ENCODE measurements around the gene CAT. TPM values are rescaled to one million over a fixed set of nuclear protein-coding genes. Genes with fewer than 3 reads are reported as not detected.

The CAT gene
- total RNA-seq, 1 experiment from 2014 or later: 65.9 TPM

- ChIA-PET CTCF (no interaction called here), POLR2A (no interaction called here)
- Histone ChIP-seq H3K4me3 (ENCODE audit: low read depth in 2 of 2, low read length in 2 of 2) (no peak overlapping the region), H3K27ac (ENCODE audit: low read length) (no peak overlapping the region), H3K27me3 (ENCODE audit: control insufficient read depth, insufficient read depth, low read length) (no peaks in the 10 kb centered on the region), H3K4me1 (ENCODE audit: control insufficient read depth, insufficient read depth, low read length) (no peaks in the 10 kb centered on the region), H3K36me3 (ENCODE audit: control insufficient read depth, insufficient read depth, low read length) (no peaks in the 10 kb centered on the region), H3K9me3 (ENCODE audit: control insufficient read depth, insufficient read depth, low read depth, low read length) (no peaks in the 10 kb centered on the region)
- TF ChIP-seq TCF7L2 (IDR thresholded peaks at IDR 0.05; ENCODE audit: low read depth, low read length): no peak
- DNase-seq (ENCODE audit: low read depth, low spot score): no peak
- intact Hi-C loops (cut with micrococcal nuclease; ENCODE audit: unreplicated experiment) (loop anchor here (5.0 to 10.0 kb wide), 2 partner anchors 345 to 397 kb away; no protein-coding TSS in a partner anchor), in situ Hi-C loops (cut with HindIII; ENCODE audit: low pct_unique_long_range_greater_than_20kb, low sequenced_read_pairs) (no loop called here)
- BruUV-seq (replicated peaks): no TSS peak
- ATAC-seq: no peak
Observed at GRCh38 chr11:34499719-34500500, 61.2 kb downstream of the CAT start.

DNA sequence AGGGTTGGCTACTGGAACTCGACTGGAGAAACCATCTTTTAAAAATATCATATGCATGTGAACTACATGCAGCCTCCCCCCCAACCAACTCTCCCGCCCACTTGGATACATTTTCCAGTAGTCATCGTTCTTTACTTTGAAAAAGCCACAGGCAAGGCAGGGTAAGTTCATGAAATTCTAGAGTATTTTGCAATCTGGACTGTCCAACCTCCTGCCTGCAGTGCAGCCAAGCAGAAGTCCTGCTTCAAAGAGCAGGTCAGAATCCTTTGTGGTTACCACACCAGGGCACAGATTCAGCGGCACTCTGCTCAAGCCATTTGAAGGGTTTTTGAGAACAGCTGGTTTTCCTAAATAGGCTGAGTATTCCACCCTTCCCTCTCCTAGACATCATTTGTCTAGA lies 62.8 kb downstream of the CAT start:
- no peaks in the 10 kb centered on the region for H3K36me3 ChIP-seq (ENCODE audit: control insufficient read depth, insufficient read depth, low read length)
- TF ChIP-seq, protein P1, sequence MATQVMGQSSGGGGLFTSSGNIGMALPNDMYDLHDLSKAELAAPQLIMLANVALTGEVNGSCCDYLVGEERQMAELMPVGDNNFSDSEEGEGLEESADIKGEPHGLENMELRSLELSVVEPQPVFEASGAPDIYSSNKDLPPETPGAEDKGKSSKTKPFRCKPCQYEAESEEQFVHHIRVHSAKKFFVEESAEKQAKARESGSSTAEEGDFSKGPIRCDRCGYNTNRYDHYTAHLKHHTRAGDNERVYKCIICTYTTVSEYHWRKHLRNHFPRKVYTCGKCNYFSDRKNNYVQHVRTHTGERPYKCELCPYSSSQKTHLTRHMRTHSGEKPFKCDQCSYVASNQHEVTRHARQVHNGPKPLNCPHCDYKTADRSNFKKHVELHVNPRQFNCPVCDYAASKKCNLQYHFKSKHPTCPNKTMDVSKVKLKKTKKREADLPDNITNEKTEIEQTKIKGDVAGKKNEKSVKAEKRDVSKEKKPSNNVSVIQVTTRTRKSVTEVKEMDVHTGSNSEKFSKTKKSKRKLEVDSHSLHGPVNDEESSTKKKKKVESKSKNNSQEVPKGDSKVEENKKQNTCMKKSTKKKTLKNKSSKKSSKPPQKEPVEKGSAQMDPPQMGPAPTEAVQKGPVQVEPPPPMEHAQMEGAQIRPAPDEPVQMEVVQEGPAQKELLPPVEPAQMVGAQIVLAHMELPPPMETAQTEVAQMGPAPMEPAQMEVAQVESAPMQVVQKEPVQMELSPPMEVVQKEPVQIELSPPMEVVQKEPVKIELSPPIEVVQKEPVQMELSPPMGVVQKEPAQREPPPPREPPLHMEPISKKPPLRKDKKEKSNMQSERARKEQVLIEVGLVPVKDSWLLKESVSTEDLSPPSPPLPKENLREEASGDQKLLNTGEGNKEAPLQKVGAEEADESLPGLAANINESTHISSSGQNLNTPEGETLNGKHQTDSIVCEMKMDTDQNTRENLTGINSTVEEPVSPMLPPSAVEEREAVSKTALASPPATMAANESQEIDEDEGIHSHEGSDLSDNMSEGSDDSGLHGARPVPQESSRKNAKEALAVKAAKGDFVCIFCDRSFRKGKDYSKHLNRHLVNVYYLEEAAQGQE (IDR thresholded peaks at IDR 0.05; ENCODE audit: insufficient read depth in 1 of 2, low read depth in 2 of 2, low read length in 1 of 2): no peak
- no peak for TF ChIP-seq SIN3A (IDR thresholded peaks at IDR 0.05; ENCODE audit: borderline replicate concordance, insufficient read depth, low read depth, low read length)
- no peak for TF ChIP-seq POLR2AphosphoS5 (IDR thresholded peaks at IDR 0.05; ENCODE audit: low read depth, low read length)
- TF ChIP-seq, protein P2, sequence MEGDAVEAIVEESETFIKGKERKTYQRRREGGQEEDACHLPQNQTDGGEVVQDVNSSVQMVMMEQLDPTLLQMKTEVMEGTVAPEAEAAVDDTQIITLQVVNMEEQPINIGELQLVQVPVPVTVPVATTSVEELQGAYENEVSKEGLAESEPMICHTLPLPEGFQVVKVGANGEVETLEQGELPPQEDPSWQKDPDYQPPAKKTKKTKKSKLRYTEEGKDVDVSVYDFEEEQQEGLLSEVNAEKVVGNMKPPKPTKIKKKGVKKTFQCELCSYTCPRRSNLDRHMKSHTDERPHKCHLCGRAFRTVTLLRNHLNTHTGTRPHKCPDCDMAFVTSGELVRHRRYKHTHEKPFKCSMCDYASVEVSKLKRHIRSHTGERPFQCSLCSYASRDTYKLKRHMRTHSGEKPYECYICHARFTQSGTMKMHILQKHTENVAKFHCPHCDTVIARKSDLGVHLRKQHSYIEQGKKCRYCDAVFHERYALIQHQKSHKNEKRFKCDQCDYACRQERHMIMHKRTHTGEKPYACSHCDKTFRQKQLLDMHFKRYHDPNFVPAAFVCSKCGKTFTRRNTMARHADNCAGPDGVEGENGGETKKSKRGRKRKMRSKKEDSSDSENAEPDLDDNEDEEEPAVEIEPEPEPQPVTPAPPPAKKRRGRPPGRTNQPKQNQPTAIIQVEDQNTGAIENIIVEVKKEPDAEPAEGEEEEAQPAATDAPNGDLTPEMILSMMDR (IDR thresholded peaks at IDR 0.05): no peak
- no peak for TF ChIP-seq TCF7L2 (IDR thresholded peaks at IDR 0.05; ENCODE audit: low read depth, low read length)
- BruUV-seq (replicated peaks): no TSS peak
- DNase-seq (ENCODE audit: low read depth, low spot score): no peak
- intact Hi-C loops (cut with micrococcal nuclease; ENCODE audit: unreplicated experiment): no loop called here
- no peaks in the 10 kb centered on the region for H3K9me3 ChIP-seq (ENCODE audit: control insufficient read depth, insufficient read depth, low read depth, low read length)
- no peaks in the 10 kb centered on the region for H3K4me1 ChIP-seq (ENCODE audit: control insufficient read depth, insufficient read depth, low read length)
- H3K27me3 ChIP-seq (ENCODE audit: control insufficient read depth, insufficient read depth, low read length): no peaks in the 10 kb centered on the region
- ChIA-PET POLR2A (no interaction called here), CTCF (no interaction called here)
- in situ Hi-C loops (cut with HindIII; ENCODE audit: low pct_unique_long_range_greater_than_20kb, low sequenced_read_pairs): no loop called here
- no peak overlapping the region for H3K4me3 ChIP-seq (ENCODE audit: low read depth in 2 of 2, low read length in 2 of 2)
- no peak for ATAC-seq
- H3K27ac ChIP-seq (ENCODE audit: low read length): no peak overlapping the region; the same call in 1 of the 2 replicates

GRCh38 chr11:34501949-34502348 lies 63.2 kb downstream of the CAT start:
- Histone ChIP-seq H3K4me3 (ENCODE audit: low read depth in 2 of 2, low read length in 2 of 2) (no peak overlapping the region), H3K27me3 (ENCODE audit: control insufficient read depth, insufficient read depth, low read length) (no peaks in the 10 kb centered on the region), H3K9me3 (ENCODE audit: control insufficient read depth, insufficient read depth, low read depth, low read length) (no peaks in the 10 kb centered on the region), H3K4me1 (ENCODE audit: control insufficient read depth, insufficient read depth, low read length) (no peaks in the 10 kb centered on the region), H3K36me3 (ENCODE audit: control insufficient read depth, insufficient read depth, low read length) (no peaks in the 10 kb centered on the region), H3K27ac (ENCODE audit: low read length) (no peak overlapping the region; the same call in 1 of the 2 replicates)
- ATAC-seq (no peak), DNase-seq (ENCODE audit: low read depth, low spot score) (no peak)
- no peak for TF ChIP-seq POLR2AphosphoS5 (IDR thresholded peaks at IDR 0.05; ENCODE audit: low read depth, low read length)
- TF ChIP-seq, protein P2 (IDR thresholded peaks at IDR 0.05): no peak
- no peak for TF ChIP-seq SIN3A (IDR thresholded peaks at IDR 0.05; ENCODE audit: borderline replicate concordance, insufficient read depth, low read depth, low read length)
- TF ChIP-seq, protein P1 (IDR thresholded peaks at IDR 0.05; ENCODE audit: insufficient read depth in 1 of 2, low read depth in 2 of 2, low read length in 1 of 2): no peak
- TF ChIP-seq TCF7L2 (IDR thresholded peaks at IDR 0.05; ENCODE audit: low read depth, low read length): no peak
- in situ Hi-C loops (cut with HindIII; ENCODE audit: low pct_unique_long_range_greater_than_20kb, low sequenced_read_pairs) (no loop called here), intact Hi-C loops (cut with micrococcal nuclease; ENCODE audit: unreplicated experiment) (no loop called here)
- no TSS peak for BruUV-seq (replicated peaks)
- POLR2A ChIA-PET: no interaction called here
- CTCF ChIA-PET: no interaction called here
